ENCODE data around the gene CNKSR3.

DNA sequence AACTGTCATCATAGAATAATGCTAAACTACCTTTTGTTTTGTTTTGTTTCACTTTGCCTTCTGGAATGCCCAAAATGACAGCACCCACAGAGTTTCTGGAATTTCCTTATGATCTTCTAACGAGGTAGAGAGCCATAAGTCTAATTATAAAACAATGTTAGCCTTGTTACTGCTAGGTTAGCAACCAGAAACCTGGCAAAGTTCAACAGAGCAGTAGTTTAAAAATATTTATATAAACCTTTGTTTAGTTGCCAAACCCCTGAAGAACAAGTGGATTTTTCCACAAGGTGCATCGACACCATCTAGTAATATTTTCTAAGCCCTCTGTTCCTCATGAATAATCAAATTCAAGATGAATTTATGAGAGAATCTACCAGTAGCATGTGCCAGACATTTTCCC is 126.3 kb downstream of the CNKSR3 start:
- no peak for TF ChIP-seq CTCF (IDR thresholded peaks at IDR 0.05; ENCODE audit: insufficient read depth, low read length)
- TF ChIP-seq POLR2AphosphoS5 (IDR thresholded peaks at IDR 0.05; ENCODE audit: low read depth) = no peak
- TF ChIP-seq REST (IDR thresholded peaks at IDR 0.05; ENCODE audit: insufficient replicate concordance, low read depth) = no peak
- no peak for TF ChIP-seq GABPA (IDR thresholded peaks at IDR 0.05; ENCODE audit: low read depth)

All from HL-60 (cell line).